Measurements from ENCODE around the gene TCOF1. TPM values are rescaled to one million over a fixed set of nuclear protein-coding genes. Genes with fewer than 3 reads are reported as not detected.

Gene TCOF1, protein sequence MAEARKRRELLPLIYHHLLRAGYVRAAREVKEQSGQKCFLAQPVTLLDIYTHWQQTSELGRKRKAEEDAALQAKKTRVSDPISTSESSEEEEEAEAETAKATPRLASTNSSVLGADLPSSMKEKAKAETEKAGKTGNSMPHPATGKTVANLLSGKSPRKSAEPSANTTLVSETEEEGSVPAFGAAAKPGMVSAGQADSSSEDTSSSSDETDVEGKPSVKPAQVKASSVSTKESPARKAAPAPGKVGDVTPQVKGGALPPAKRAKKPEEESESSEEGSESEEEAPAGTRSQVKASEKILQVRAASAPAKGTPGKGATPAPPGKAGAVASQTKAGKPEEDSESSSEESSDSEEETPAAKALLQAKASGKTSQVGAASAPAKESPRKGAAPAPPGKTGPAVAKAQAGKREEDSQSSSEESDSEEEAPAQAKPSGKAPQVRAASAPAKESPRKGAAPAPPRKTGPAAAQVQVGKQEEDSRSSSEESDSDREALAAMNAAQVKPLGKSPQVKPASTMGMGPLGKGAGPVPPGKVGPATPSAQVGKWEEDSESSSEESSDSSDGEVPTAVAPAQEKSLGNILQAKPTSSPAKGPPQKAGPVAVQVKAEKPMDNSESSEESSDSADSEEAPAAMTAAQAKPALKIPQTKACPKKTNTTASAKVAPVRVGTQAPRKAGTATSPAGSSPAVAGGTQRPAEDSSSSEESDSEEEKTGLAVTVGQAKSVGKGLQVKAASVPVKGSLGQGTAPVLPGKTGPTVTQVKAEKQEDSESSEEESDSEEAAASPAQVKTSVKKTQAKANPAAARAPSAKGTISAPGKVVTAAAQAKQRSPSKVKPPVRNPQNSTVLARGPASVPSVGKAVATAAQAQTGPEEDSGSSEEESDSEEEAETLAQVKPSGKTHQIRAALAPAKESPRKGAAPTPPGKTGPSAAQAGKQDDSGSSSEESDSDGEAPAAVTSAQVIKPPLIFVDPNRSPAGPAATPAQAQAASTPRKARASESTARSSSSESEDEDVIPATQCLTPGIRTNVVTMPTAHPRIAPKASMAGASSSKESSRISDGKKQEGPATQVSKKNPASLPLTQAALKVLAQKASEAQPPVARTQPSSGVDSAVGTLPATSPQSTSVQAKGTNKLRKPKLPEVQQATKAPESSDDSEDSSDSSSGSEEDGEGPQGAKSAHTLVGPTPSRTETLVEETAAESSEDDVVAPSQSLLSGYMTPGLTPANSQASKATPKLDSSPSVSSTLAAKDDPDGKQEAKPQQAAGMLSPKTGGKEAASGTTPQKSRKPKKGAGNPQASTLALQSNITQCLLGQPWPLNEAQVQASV (N-terminal part only)
- 24.7 TPM for total RNA-seq

DNA sequence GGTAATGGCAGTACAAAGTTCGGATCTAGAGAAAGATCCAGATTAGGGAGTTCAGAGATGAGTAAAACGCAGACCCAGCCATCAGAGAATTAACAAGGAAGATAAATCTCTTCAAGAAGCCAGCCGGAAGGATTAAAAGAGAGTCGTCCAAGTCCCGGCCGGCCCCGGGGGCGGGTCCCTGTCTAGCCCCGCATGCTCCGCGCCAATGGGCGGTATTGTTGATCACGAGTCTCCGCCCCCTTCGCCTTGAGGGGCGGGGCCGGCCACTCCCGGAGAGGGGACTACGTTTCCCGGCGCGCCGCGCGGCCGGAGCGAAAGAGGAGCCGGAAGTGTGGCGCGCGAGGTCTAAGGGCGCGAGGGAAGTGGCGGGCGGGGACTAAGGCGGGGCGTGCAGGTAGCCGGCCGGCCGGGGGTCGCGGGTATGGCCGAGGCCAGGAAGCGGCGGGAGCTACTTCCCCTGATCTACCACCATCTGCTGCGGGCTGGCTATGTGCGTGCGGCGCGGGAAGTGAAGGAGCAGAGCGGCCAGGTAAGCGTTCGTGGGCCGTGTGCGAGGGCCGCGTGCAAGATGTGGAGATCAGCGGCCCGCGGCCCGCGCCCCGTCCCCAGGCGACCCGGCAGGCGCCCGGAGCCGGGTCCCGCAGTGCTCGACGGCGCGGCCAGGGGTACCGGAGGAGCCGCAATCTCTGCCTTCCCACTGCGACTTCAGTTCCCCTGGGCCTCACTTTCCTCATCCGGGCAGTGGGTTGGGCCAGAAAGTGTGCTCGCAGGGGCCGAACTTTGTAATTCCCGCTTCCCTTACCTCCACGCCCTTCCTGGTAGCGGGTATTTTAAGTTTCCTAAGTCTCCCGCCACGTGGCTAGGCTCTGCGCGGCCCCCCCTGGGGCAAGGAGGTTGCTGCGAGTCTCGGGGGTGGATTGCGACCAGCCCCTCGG, at the start of gene TCOF1:
TCOF1 (plus strand) TSS at position 372 of the 935 bp plus-strand sequence; CDS start at position 422, 50 bp downstream.

DNA sequence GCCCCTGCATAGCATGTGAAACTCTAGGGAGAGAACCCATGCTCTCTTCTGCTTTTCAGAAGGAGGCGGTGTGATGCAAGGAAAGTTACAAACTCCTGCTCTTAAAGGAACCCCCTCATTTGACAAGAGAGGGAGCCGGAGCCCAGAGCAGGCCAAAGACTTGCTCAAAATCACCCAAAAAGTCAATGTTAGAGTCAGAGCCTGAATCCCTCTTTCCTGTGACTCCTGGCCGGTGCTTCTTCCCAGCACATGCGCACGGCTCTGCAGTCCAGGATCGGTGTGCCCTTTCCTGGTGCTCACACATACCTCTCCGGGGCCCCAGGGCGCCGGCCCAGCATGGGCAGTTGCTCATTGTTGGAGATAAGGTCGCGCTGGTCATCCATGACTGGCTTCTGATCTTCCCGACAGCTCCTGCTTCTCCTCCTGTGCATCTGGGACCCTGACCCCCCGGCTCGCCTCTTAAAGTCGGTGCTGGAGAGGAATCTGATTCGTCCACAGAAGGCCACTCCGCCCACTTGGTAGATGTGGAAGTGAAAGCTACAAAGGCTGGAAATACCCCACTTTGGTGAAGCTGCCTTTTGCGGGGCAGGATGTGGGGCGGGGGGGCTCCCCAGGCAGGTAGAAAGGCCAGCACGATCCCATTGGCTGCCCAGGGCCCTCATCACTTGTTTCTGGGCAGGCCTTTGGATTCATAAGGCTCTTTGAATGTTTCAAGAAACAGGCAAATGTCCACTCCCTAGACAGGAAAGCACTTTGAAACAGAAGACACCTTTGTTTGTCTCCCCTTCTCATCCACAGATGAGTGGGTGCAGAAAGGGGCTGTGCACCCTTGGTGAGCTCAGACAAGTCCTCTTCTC, 55.0 kb downstream of the TCOF1 start, which contains the start of gene CD74:
CD74 (minus strand) TSS at position 592 of the 857 bp plus-strand sequence; CDS start at position 431, 161 bp downstream.

Other genes starting within 250 kb of the TCOF1 start
- 27.5 TPM for gene PDGFRB, start 201.9 kb upstream of the TCOF1 start, total RNA-seq
- not detected for gene CDX1, start 190.9 kb upstream of the TCOF1 start, total RNA-seq
- 1.9 TPM for gene SLC6A7, start 167.6 kb upstream of the TCOF1 start, total RNA-seq
- gene CAMK2A, start 67.9 kb upstream of the TCOF1 start, total RNA-seq = 13.8 TPM
- gene ARSI, start 54.8 kb upstream of the TCOF1 start, total RNA-seq = not detected
- 2.2 TPM for gene CD74, start 55.2 kb downstream of the TCOF1 start, total RNA-seq
- 2,317 TPM for gene RPS14, start 92.0 kb downstream of the TCOF1 start, total RNA-seq
- 32.9 TPM for gene NDST1, start 150.4 kb downstream of the TCOF1 start, total RNA-seq

Data from parietal lobe (tissue), 1 donor.